HepG2 (cell line): ENCODE results near the gene GBP2. TPM values are rescaled to one million over a fixed set of nuclear protein-coding genes. Genes with fewer than 3 reads are reported as not detected.

Experiments
- ATAC-seq: fragments of 200-7000 bp; cut with Tn5 transposase; 3 replicates; pipeline ENCODE4 v1.9.1; 2020; ENCODE audit warnings: mild to moderate bottlenecking, moderate library complexity
- BruUV-seq: library from RNA; stranded (reverse); fragments of 400-500 nt; replicated peaks from 2 replicates; lab custom pipeline; 2021; lab: Mats Ljungman, UMichigan
- CTCF ChIA-PET: fragments of 300-600 bp; formaldehyde crosslinking; extraction: SDS; loops from one replicate; lab custom pipeline; 2021; ENCODE audit warnings: low total read pairs, inconsistent platforms, low intra/inter-chr PET ratio; lab: Yijun Ruan, JAX
- POLR2A ChIA-PET: fragments of 350-600 bp; sonication (Branson Sonifier 250); formaldehyde crosslinking; loops from one replicate; lab custom pipeline; 2020; ENCODE audit warnings: antibody characterized with exemption, inconsistent platforms; lab: Yijun Ruan, JAX
- DNase-seq: peaks from one replicate; pipeline ENCODE4 v3.0.0-alpha.2; 2015; ENCODE audit warnings: low spot score
- FAIRE-seq: peaks from 3 replicates; lab custom pipeline; 2011; peaks lifted over from hg19 to GRCh38; lab: Jason Lieb, UNC
- H2AFZ ChIP-seq: one replicate; pipeline ENCODE4 v1.6.1; 2011; ENCODE audit warnings: low read length, inconsistent platforms
- H3K27ac ChIP-seq: fragments of 300-600 bp; 3 replicates; pipeline ENCODE4 v1.8.0; 2011; ENCODE audit warnings: mixed run types, mild to moderate bottlenecking, mixed read lengths, low read length, inconsistent platforms; ENCODE audit not compliant: insufficient read depth; ENCODE audit errors: extremely low read length
- H3K27me3 ChIP-seq, 2 experiments: fragments of 200-600 bp in 1 of 2; 2 replicates in 1 of 2; 3 replicates in 1 of 2; pipeline versions ENCODE4 v1.6.0 to v1.8.0; 2011; ENCODE audit warnings: low read length in 2 of 2, mild to moderate bottlenecking in 2 of 2, moderate library complexity in 2 of 2, inconsistent platforms in 1 of 2; ENCODE audit not compliant: insufficient read depth in 2 of 2, control insufficient read depth in 1 of 2
- H3K36me3 ChIP-seq, 2 experiments: fragments of 200-600 bp in 1 of 2; replicated peaks in 1 of 2; 2 replicates in 1 of 2; 3 replicates in 1 of 2; pipeline versions ENCODE4 v1.5.1 to v1.8.0; 2011; ENCODE audit warnings: low read length in 2 of 2, inconsistent platforms in 1 of 2; ENCODE audit not compliant: insufficient read depth in 2 of 2, control insufficient read depth in 1 of 2
- H3K4me1 ChIP-seq: 2 replicates; pipeline ENCODE4 v1.5.1; 2012; ENCODE audit warnings: low read length, inconsistent platforms; ENCODE audit not compliant: insufficient read depth
- H3K4me2 ChIP-seq: 2 replicates; pipeline ENCODE4 v1.6.0; 2011; ENCODE audit warnings: low read depth, low read length, inconsistent platforms
- H3K4me3 ChIP-seq, 3 experiments: fragments of 200-600 bp in 1 of 3; sonication (generic), shearing (Covaris generic) in 1 of 3; replicated peaks in 1 of 3; 2 replicates each; pipeline ENCODE4 v1.5.1; 2011 to 2016; ENCODE audit warnings: low read length in 3 of 3, inconsistent platforms in 2 of 3, low read depth in 2 of 3, mild to moderate bottlenecking in 2 of 3, control low read depth in 1 of 3, mixed read lengths in 1 of 3; ENCODE audit not compliant: insufficient read depth in 1 of 3
- H3K79me2 ChIP-seq: one replicate; pipeline ENCODE4 v1.6.1; 2011; ENCODE audit warnings: low read length, inconsistent platforms; ENCODE audit not compliant: insufficient read depth
- H3K9ac ChIP-seq: 2 replicates; pipeline ENCODE4 v1.6.0; 2011; ENCODE audit warnings: mild to moderate bottlenecking, low read depth, low read length, inconsistent platforms; ENCODE audit not compliant: insufficient read depth
- H3K9me3 ChIP-seq: 2 replicates; pipeline ENCODE4 v1.5.1; 2012; ENCODE audit warnings: mild to moderate bottlenecking, low read length
- H4K20me1 ChIP-seq: 2 replicates; pipeline ENCODE4 v1.6.0; 2011; ENCODE audit warnings: inconsistent platforms, mild to moderate bottlenecking, low read length, moderate library complexity; ENCODE audit not compliant: insufficient read depth
- CAMTA2 ChIP-seq: sonication (generic); formaldehyde crosslinking; IDR thresholded peaks from 2 replicates; pipeline ENCODE4 v1.4.0; 2020; ENCODE audit warnings: mild to moderate bottlenecking, missing genetic modification reagents, borderline replicate concordance
- DPF2 ChIP-seq: sonication (generic); formaldehyde crosslinking; IDR thresholded peaks from 2 replicates; pipeline ENCODE4 v1.4.0; 2020; ENCODE audit warnings: mild to moderate bottlenecking, low read depth, missing genetic modification reagents, borderline replicate concordance
- GABPA ChIP-seq, 2 experiments: IDR thresholded peaks; 2 replicates each; pipeline ENCODE4 v1.6.1; 2011 to 2016; ENCODE audit warnings: low read depth in 2 of 2, low read length in 1 of 2, missing biosample characterization in 1 of 2, missing genetic modification characterization in 1 of 2
- MAX ChIP-seq: IDR thresholded peaks from 2 replicates; pipeline ENCODE4 v1.6.1; 2012; ENCODE audit warnings: inconsistent platforms
- NFATC3 ChIP-seq: sonication (generic); formaldehyde crosslinking; IDR thresholded peaks from 2 replicates; pipeline ENCODE4 v1.5.1; 2020; ENCODE audit warnings: mild to moderate bottlenecking, missing genetic modification reagents
- SP5 ChIP-seq: IDR thresholded peaks from 2 replicates; pipeline ENCODE4 v1.6.1; 2016; ENCODE audit warnings: low read depth, borderline replicate concordance
- TCF12 ChIP-seq, 2 experiments: fragments of 450-650 bp in 1 of 2; sonication (generic) in 1 of 2; formaldehyde crosslinking in 1 of 2; IDR thresholded peaks; 2 replicates each; pipeline versions ENCODE4 v1.6.1 to v1.8.0; 2017 to 2022; ENCODE audit warnings: antibody characterized with exemption in 1 of 2, mild to moderate bottlenecking in 1 of 2, missing genetic modification reagents in 1 of 2, moderate library complexity in 1 of 2
- ZNF383 ChIP-seq: sonication (generic); formaldehyde crosslinking; IDR thresholded peaks from 2 replicates; pipeline ENCODE4 v1.4.0; 2020; ENCODE audit warnings: missing genetic modification reagents, mild to moderate bottlenecking, borderline replicate concordance
- ZNF773 ChIP-seq: sonication (generic); formaldehyde crosslinking; IDR thresholded peaks from 2 replicates; pipeline ENCODE4 v1.4.0; 2020; ENCODE audit warnings: missing genetic modification reagents, borderline replicate concordance
- WGBS: methylation state at CpG from one replicate; pipeline ENCODE4 v1.1.6; 2017; ENCODE audit warnings: low lambda C conversion rate; 5-methylcytosine and 5-hydroxymethylcytosine counted together
- in situ Hi-C: cut with HindIII; loops from 2 replicates; pipeline ENCODE4 v1.10.0; 2017; ENCODE audit warnings: low pct_unique_long_range_greater_than_20kb; ENCODE audit not compliant: extremely low pct_ligation_motif_present
- intact Hi-C: fragments of 100-400 bp; cut with micrococcal nuclease; formaldehyde crosslinking; loops from one replicate; pipeline ENCODE4 v1.10.0; 2022; ENCODE audit not compliant: unreplicated experiment
- polyA plus RNA-seq, 8 experiments: library from polyadenylated mRNA; depleted of rRNA in 3 of 8; stranded (reverse) in 7 of 8; unstranded in 1 of 8; fragments of >200 nt; fragmentation: Illumina TruSeq in 4 of 8; extraction: Trizol in 4 of 8; gene quantifications; 2 replicates each; pipeline versions ENCODE4 v1.2.1 to v1.2.3, GENCODE V29; 2011 to 2016; ENCODE audit warnings: low read depth in 4 of 8, missing spikeins in 1 of 8, mixed read lengths in 1 of 8; ENCODE audit not compliant: insufficient read depth in 1 of 8
- total RNA-seq, 5 experiments: library from RNA; depleted of rRNA; stranded (reverse); fragments of >200 nt; fragmentation: Illumina TruSeq; extraction: Trizol; gene quantifications; 2 replicates each; pipeline ENCODE4 v1.2.3, GENCODE V29; 2016; ENCODE audit warnings: low read depth in 1 of 5
- TF ChIP-seq, protein P1 (sequence below): sonication (generic); formaldehyde crosslinking; IDR thresholded peaks from 2 replicates; pipeline ENCODE4 v1.4.0; 2020; ENCODE audit warnings: missing genetic modification reagents
- TF ChIP-seq, protein P2 (sequence below): sonication (generic); formaldehyde crosslinking; IDR thresholded peaks from 2 replicates; pipeline ENCODE4 v1.4.0; 2020; ENCODE audit warnings: missing genetic modification reagents, borderline replicate concordance

GBP2 gene
- total and polyA plus RNA-seq, 2 of the 13 experiments (the other 11 are each of a cell fraction or from before 2014, with no cell fraction given), result 5.1 to 6.2 TPM

- TF ChIP-seq, protein P1, sequence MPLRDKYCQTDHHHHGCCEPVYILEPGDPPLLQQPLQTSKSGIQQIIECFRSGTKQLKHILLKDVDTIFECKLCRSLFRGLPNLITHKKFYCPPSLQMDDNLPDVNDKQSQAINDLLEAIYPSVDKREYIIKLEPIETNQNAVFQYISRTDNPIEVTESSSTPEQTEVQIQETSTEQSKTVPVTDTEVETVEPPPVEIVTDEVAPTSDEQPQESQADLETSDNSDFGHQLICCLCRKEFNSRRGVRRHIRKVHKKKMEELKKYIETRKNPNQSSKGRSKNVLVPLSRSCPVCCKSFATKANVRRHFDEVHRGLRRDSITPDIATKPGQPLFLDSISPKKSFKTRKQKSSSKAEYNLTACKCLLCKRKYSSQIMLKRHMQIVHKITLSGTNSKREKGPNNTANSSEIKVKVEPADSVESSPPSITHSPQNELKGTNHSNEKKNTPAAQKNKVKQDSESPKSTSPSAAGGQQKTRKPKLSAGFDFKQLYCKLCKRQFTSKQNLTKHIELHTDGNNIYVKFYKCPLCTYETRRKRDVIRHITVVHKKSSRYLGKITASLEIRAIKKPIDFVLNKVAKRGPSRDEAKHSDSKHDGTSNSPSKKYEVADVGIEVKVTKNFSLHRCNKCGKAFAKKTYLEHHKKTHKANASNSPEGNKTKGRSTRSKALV (CRISPR knock-in tag), result no peak
- TF ChIP-seq SP5, result no peak
- TF ChIP-seq, protein P2, sequence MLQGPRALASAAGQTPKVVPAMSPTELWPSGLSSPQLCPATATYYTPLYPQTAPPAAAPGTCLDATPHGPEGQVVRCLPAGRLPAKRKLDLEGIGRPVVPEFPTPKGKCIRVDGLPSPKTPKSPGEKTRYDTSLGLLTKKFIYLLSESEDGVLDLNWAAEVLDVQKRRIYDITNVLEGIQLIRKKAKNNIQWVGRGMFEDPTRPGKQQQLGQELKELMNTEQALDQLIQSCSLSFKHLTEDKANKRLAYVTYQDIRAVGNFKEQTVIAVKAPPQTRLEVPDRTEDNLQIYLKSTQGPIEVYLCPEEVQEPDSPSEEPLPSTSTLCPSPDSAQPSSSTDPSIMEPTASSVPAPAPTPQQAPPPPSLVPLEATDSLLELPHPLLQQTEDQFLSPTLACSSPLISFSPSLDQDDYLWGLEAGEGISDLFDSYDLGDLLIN (CRISPR knock-in tag), result no peak
- TF ChIP-seq DPF2 (CRISPR knock-in tag), result no peak
- no peak for TF ChIP-seq MAX
- TF ChIP-seq TCF12 (IDR thresholded peaks at IDR 0.05), result no peak
- no peak for TF ChIP-seq TCF12 (CRISPR knock-in tag; IDR thresholded peaks at IDR 0.05)
- TF ChIP-seq CAMTA2 (CRISPR knock-in tag), result no peak
- TF ChIP-seq ZNF383 (CRISPR knock-in tag), result no peak
- TF ChIP-seq NFATC3, result no peak
- TF ChIP-seq, all 625 proteins: peak for 0
Measured at GRCh38 chr1:89089962-89090361, 36.0 kb downstream of the GBP2 start (continued).

DNA sequence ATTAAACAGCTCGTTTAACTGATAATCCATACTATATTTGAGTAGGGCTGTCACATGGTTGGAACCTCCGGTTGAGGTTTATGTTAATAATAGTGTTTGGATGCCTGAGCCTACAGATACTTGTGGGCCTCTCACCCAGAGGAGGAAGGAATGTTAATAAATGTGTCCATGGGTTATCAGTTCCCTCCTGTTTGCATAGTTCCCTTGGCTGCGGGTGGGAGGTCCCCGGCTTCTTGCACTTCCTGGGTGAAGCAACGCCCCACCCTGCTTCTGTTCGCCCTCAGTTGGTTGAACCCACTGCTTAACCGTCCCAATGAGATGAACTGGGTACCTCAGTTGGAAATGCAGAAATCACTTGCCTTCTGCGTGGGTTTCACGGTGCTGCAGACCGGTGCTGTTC, 37.3 kb downstream of the GBP2 start:
- DNase-seq (peak; percentile 23), FAIRE-seq (no peak), ATAC-seq (peak; percentile 38; the same call in 2 of the 3 replicates)
- no peak overlapping the region for H3K9ac ChIP-seq
- H3K9me3 ChIP-seq, result no peaks in the 10 kb centered on the region
- peaks cover 8% of the 10 kb centered on the region; the same call in 1 of the 2 replicates for H3K4me1 ChIP-seq
- WGBS, result 29% methylated on average over 10 of the region's 10 CpGs
- H3K36me3 ChIP-seq, result no peaks in the 10 kb centered on the region
- H3K4me2 ChIP-seq, result peak overlapping the region; percentile 20; the same call in 1 of the 2 replicates
- ChIA-PET POLR2A (no interaction called here), CTCF (no interaction called here)
- H4K20me1 ChIP-seq, result no peaks in the 10 kb centered on the region
- intact Hi-C loops (no loop called here), in situ Hi-C loops (loop anchor here (25.0 kb wide), 1 partner anchor 274 kb away; the partner anchor contains the start of gene GBP6)
- no peaks in the 10 kb centered on the region for H3K27me3 ChIP-seq
- H2AFZ ChIP-seq, result no peak overlapping the region
- H3K27ac ChIP-seq, result no peak overlapping the region
- H3K79me2 ChIP-seq, result no peaks in the 10 kb centered on the region
- no TSS peak for BruUV-seq
- no peak for TF ChIP-seq GABPA (IDR thresholded peaks at IDR 0.05; ENCODE audit: low read depth, low read length)
- TF ChIP-seq GABPA (CRISPR knock-in tag; IDR thresholded peaks at IDR 0.05; ENCODE audit: low read depth), result 0 out of 2 replicates have a peak, but pooled peaks have one; percentile 17
- TF ChIP-seq ZNF773 (CRISPR knock-in tag), result no peak
- no peak overlapping the region for H3K4me3 ChIP-seq
